Measurements from ENCODE around the gene ERICH3.

GRCh38 chr1:74522148-74522547 lies 151.4 kb downstream of the ERICH3 start:
- TF ChIP-seq CTCF (IDR thresholded peaks at IDR 0.05): no peak
- no peak for TF ChIP-seq POLR2A (IDR thresholded peaks at IDR 0.05)
